Measurements from ENCODE around the gene ARMC3.

DNA sequence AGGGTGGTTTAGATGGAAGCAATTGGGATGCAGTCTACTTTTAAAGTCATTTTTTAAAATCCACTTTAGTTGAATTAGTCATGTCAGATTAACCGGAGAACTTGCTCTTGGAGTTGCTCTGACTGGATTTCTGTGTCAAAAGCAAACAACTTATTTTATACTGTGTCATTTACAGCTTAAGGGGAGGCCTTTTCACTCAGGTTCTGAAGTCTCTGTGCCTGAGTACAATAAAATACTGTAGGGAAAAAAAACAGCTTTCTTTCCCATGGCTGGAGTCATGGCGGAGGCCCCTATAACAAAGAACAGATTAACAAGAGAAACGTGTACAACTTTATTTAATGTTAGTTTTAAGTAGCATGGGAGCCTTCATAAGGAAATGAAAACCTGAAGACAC is 128.3 kb downstream of the ARMC3 start:
- TF ChIP-seq, protein P1, sequence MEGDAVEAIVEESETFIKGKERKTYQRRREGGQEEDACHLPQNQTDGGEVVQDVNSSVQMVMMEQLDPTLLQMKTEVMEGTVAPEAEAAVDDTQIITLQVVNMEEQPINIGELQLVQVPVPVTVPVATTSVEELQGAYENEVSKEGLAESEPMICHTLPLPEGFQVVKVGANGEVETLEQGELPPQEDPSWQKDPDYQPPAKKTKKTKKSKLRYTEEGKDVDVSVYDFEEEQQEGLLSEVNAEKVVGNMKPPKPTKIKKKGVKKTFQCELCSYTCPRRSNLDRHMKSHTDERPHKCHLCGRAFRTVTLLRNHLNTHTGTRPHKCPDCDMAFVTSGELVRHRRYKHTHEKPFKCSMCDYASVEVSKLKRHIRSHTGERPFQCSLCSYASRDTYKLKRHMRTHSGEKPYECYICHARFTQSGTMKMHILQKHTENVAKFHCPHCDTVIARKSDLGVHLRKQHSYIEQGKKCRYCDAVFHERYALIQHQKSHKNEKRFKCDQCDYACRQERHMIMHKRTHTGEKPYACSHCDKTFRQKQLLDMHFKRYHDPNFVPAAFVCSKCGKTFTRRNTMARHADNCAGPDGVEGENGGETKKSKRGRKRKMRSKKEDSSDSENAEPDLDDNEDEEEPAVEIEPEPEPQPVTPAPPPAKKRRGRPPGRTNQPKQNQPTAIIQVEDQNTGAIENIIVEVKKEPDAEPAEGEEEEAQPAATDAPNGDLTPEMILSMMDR (IDR thresholded peaks at IDR 0.05) = no peak
- no peak for TF ChIP-seq POLR2A (IDR thresholded peaks at IDR 0.05)

Data from heart left ventricle (tissue), 13 donors.